ENCODE measurements around the gene ZSWIM3. TPM values are rescaled to one million over a fixed set of nuclear protein-coding genes. Genes with fewer than 3 reads are reported as not detected.

Gene ZSWIM3
- total RNA-seq, 4 donors from 2014 or later: 1.3 to 3.3 (median 2.1) TPM

DNA sequence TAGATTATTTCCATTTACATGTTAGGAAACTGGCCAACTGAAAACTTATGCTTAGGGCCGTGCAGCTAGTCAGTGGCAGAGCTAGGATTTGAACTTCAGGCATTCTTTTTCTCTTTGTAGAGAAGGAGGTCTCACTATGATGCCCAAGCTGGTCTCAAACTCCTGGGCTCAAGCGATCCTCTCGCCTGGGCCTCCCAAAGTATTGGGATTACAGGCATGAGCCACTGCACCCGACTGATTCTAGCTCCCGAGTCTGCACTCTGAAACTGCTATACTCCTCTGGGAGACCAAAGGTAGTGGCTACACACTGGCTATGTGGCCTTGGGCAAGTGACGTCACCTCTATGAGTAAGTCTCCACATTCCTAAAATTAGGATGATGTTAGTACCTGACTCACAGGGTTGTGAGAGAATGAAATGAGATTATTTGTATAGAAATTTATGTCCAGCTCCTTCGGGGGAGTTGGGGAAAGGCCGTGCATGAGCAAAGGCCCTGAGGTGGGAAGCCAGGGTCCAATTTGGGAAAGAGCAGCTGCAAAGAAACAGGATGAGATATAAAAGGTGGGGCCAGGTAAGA, 48.2 kb downstream of the ZSWIM3 start:
- Histone ChIP-seq H3K27ac (no peak overlapping the region), H3K9me3 (no peaks in the 10 kb centered on the region), H3K27me3 (no peaks in the 10 kb centered on the region), H3K4me1 (no peaks in the 10 kb centered on the region), H3K4me3 (no peak overlapping the region), H3K36me3 (no peaks in the 10 kb centered on the region)
- no peak for DNase-seq
- intact Hi-C loops (cut with DNase I; ENCODE audit: low total_unique reads) (no loop called here), in situ Hi-C loops (cut with MboI; ENCODE audit: low sequenced_read_pairs in 4 of 4) (no loop called here)
- TF ChIP-seq POLR2A (IDR thresholded peaks at IDR 0.05): no peak
- TF ChIP-seq, protein P1, sequence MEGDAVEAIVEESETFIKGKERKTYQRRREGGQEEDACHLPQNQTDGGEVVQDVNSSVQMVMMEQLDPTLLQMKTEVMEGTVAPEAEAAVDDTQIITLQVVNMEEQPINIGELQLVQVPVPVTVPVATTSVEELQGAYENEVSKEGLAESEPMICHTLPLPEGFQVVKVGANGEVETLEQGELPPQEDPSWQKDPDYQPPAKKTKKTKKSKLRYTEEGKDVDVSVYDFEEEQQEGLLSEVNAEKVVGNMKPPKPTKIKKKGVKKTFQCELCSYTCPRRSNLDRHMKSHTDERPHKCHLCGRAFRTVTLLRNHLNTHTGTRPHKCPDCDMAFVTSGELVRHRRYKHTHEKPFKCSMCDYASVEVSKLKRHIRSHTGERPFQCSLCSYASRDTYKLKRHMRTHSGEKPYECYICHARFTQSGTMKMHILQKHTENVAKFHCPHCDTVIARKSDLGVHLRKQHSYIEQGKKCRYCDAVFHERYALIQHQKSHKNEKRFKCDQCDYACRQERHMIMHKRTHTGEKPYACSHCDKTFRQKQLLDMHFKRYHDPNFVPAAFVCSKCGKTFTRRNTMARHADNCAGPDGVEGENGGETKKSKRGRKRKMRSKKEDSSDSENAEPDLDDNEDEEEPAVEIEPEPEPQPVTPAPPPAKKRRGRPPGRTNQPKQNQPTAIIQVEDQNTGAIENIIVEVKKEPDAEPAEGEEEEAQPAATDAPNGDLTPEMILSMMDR (IDR thresholded peaks at IDR 0.05 in 4 of 5, conservative IDR thresholded peaks at IDR 0.05 in 1 of 5): no peak
- no peak for ATAC-seq

DNA sequence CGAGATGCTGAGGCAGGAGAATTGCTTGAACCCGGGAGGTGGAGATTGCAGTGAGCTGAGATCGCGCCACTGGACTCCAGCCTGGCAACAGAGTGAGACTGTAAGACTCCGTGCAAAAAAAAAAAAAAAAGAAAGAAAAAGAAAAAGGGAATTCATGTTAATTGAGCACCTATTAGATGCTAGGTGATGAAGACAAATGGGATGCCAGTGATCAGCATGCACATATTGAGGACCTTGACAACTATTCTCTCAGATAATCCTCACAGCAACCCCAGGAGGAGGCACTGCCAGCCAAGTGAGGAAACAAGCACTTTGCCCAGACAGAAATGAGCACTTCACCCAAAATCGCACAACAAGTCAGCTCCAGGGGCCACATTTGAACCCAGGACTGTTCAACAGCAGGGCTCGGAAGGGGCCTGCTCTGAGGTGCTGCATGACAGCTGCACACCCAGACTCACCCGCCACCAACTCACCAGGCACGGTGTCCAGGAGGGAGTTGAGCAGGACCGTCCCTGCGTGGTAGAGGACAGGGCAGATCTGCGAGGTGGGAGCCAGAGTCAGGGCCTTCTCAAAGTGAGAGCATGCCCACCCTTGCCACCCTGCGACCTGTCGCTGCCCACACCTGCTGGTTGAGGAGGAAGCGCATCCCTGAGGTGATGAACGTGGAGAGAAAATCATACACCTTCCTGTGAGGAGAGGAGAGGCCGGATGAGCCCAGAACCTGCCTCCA, 50.0 kb downstream of the ZSWIM3 start:
- H3K36me3 ChIP-seq: no peaks in the 10 kb centered on the region
- no peak for TF ChIP-seq POLR2A (IDR thresholded peaks at IDR 0.05)
- TF ChIP-seq, protein P1 (IDR thresholded peaks at IDR 0.05 in 4 of 5, conservative IDR thresholded peaks at IDR 0.05 in 1 of 5): no peak
- H3K27me3 ChIP-seq: peaks cover 13 to 15% (median 15%) of the 10 kb centered on the region in 3 donors
- no peak for ATAC-seq
- H3K4me1 ChIP-seq: peaks cover 4 to 14% of the 10 kb centered on the region in 2 donors
- no peak overlapping the region for H3K27ac ChIP-seq
- no peak for DNase-seq
- no peaks in the 10 kb centered on the region for H3K9me3 ChIP-seq
- H3K4me3 ChIP-seq: no peak overlapping the region
- intact Hi-C loops (cut with DNase I; ENCODE audit: low total_unique reads) (no loop called here), in situ Hi-C loops (cut with MboI; ENCODE audit: low sequenced_read_pairs in 4 of 4) (no loop called here)

DNA sequence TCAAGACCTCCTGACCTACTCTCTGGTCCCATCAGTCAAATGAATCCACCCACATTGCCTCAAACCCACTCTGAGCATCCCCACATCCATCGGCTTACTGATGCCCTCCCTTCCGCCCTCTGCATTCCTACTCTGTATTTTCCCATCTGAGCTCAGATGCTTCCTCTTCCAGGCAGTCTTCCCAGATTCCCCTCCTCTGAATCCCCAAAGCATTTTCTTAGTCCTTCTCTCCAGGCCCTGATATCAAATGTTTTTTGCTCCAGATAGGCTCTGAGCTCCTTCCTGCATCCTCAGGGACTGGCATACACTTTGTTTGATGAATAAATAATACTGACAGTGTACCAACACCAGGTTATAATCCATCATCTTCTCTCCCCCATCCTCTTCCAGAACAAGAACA, 50.7 kb downstream of the ZSWIM3 start:
- intact Hi-C loops (cut with DNase I; ENCODE audit: low total_unique reads): no loop called here
- H3K9me3 ChIP-seq: no peaks in the 10 kb centered on the region
- no peaks in the 10 kb centered on the region for H3K36me3 ChIP-seq
- DNase-seq: no peak
- no peak overlapping the region for H3K27ac ChIP-seq
- no peak for ATAC-seq
- in situ Hi-C loops (cut with MboI; ENCODE audit: low sequenced_read_pairs in 4 of 4): no loop called here
- peaks cover 15 to 20% (median 19%) of the 10 kb centered on the region in 3 donors for H3K27me3 ChIP-seq
- no peak for TF ChIP-seq POLR2A (IDR thresholded peaks at IDR 0.05)
- TF ChIP-seq, protein P1 (IDR thresholded peaks at IDR 0.05 in 4 of 5, conservative IDR thresholded peaks at IDR 0.05 in 1 of 5): no peak
- H3K4me3 ChIP-seq: no peak overlapping the region
- peaks cover 6 to 16% of the 10 kb centered on the region in 2 donors for H3K4me1 ChIP-seq

DNA sequence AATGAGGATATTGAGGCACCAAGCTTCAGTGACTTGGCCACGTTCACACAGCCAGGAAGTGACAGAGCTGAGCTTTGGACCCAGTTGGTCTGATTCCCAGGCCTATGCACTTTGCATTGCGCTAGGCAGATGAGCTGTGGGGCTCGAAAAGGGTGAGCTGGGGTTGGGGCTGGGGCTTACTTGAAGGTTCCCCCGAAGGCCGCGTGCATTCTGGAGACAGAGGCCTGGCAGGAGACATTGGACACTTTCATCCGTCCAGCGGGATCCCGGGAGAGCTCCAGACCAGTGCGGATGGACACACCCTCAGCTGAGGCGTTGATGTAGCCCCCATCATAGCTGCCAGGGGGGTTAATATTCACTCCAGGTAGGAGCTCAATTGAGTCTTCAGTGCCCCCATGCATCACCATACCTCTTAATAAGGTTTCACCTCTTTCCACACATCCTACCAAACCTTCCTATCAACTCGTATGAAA, 52.0 kb downstream of the ZSWIM3 start:
- in situ Hi-C loops (cut with MboI; ENCODE audit: low sequenced_read_pairs in 4 of 4): no loop called here
- Histone ChIP-seq H3K9me3 (no peaks in the 10 kb centered on the region), H3K36me3 (no peaks in the 10 kb centered on the region), H3K4me3 (no peak overlapping the region), H3K4me1 (peaks cover 6 to 16% of the 10 kb centered on the region in 2 donors), H3K27ac (no peak overlapping the region), H3K27me3 (peaks cover 15 to 20% (median 19%) of the 10 kb centered on the region in 3 donors)
- TF ChIP-seq, protein P1 (IDR thresholded peaks at IDR 0.05 in 4 of 5, conservative IDR thresholded peaks at IDR 0.05 in 1 of 5): no peak
- no peak for TF ChIP-seq POLR2A (IDR thresholded peaks at IDR 0.05)
- intact Hi-C loops (cut with DNase I; ENCODE audit: low total_unique reads): no loop called here
- ATAC-seq (no peak), DNase-seq (no peak)

Data from gastrocnemius medialis (tissue), 4 donors.